ENCODE results near the gene ZEB1. TPM values are rescaled to one million over a fixed set of nuclear protein-coding genes. Genes with fewer than 3 reads are reported as not detected.

Gene ZEB1
- total and polyA plus RNA-seq, 2 of the 4 experiments (the other 2 are of a cell fraction) = 23.7 to 108 TPM

DNA sequence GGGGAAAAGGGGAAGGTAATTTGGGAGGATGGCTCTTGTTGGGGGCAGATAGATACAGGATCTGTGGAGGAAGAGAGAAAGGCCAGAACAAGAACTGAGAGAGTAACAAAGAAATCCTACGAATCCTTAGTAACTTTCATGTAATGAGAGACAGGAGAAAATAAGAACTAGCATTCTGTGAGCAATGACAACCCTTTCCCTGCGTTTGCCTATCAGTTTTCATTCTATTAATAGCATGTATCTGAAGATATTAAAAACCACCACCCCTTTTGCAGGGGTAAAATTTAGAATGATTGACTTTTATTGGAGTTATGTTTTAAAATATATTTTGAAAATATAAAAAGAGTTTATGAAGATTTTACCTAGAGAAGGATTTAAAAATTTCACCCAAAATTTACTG is 132.8 kb downstream of the ZEB1 start:
- Histone ChIP-seq H3K36me3 (ENCODE audit: control insufficient read depth, insufficient read depth, low read length) (no peaks in the 10 kb centered on the region), H4K91ac (ENCODE audit: insufficient read depth, low read depth, low read length) (no peak overlapping the region), H3K9me1 (ENCODE audit: insufficient read depth, low read length) (0 out of 2 replicates have a peak, but pooled peaks cover 3% of the 10 kb centered on the region), H3K14ac (replicated peaks; ENCODE audit: low read depth, low read length) (no peak overlapping the region), H2AK9ac (replicated peaks; ENCODE audit: low read depth, low read length, poor library complexity) (no peak overlapping the region), H3K79me1 (ENCODE audit: low read depth in 1 of 2, low read length in 2 of 2) (peaks cover 12 to 31% of the 10 kb centered on the region in 2 experiments; a peak in 3 of 4 replicates), H3K4me3 (ENCODE audit: insufficient read depth, low read depth, low read length) (no peak overlapping the region), H2BK20ac (ENCODE audit: low read depth, low read length) (no peak overlapping the region), H4K8ac (ENCODE audit: low read depth in 2 of 2, low read length in 2 of 2) (no peak overlapping the region), H3K9me3 (ENCODE audit: control insufficient read depth, insufficient read depth, low read length) (no peaks in the 10 kb centered on the region), H3K9ac (ENCODE audit: low read depth, low read length) (no peak overlapping the region), H3K56ac (ENCODE audit: extremely low read depth, insufficient read depth, low read length) (no peak overlapping the region), H2BK120ac (ENCODE audit: low read depth, low read length) (no peak overlapping the region), H3K4ac (ENCODE audit: low read depth, low read length) (no peak overlapping the region), H4K5ac (ENCODE audit: low read depth, low read length) (no peak overlapping the region; the same call in 1 of the 2 replicates), H3K23ac (ENCODE audit: low read depth, low read length) (no peak overlapping the region), H4K20me1 (ENCODE audit: insufficient read depth, low read length) (peaks cover 39% of the 10 kb centered on the region), H2BK15ac (ENCODE audit: low read depth, low read length) (no peak overlapping the region), H2AFZ (replicated peaks; ENCODE audit: low read length, poor library complexity) (no peak overlapping the region), H3K27me3 (ENCODE audit: control insufficient read depth, insufficient read depth, low read length) (no peaks in the 10 kb centered on the region), H3K4me1 (ENCODE audit: control insufficient read depth, insufficient read depth, low read length) (no peaks in the 10 kb centered on the region), H2BK5ac (ENCODE audit: low read depth, low read length, poor library complexity, severe bottlenecking) (no peak overlapping the region), H3K27ac (ENCODE audit: insufficient read depth, low read length) (no peak overlapping the region), H2AK5ac (ENCODE audit: low read depth, low read length) (no peak overlapping the region), H3K4me2 (ENCODE audit: low read depth, low read length) (no peak overlapping the region), H3K18ac (ENCODE audit: low read depth, low read length) (no peak overlapping the region)
- intact Hi-C loops (cut with micrococcal nuclease) = no loop called here
- in situ Hi-C loops (cut with MboI; ENCODE audit: low sequenced_read_pairs) = no loop called here
- DNase-seq (no peak), ATAC-seq (ENCODE audit: low read depth) (no peak)
- CTCF ChIA-PET = no interaction called here
- BruUV-seq (replicated peaks) = no TSS peak
- WGBS, 2 experiments (ENCODE audit: extremely low coverage in 2 of 2, insufficient read length in 1 of 2) = no CpG with 5 or more reads among the region's 2 CpGs
- dilution Hi-C loops (cut with HindIII; ENCODE audit: low sequenced_read_pairs, unreplicated experiment) = no loop called here
- POLR2A ChIA-PET (ENCODE audit: unreplicated experiment) = interaction anchor here (0.6 kb wide), 1 partner anchor 25 kb away, joined by 4 read pairs; no protein-coding TSS in a partner anchor
- TF ChIP-seq MXI1 (IDR thresholded peaks at IDR 0.05; ENCODE audit: borderline replicate concordance, low read depth, low read length) = no peak
- TF ChIP-seq, protein P1, sequence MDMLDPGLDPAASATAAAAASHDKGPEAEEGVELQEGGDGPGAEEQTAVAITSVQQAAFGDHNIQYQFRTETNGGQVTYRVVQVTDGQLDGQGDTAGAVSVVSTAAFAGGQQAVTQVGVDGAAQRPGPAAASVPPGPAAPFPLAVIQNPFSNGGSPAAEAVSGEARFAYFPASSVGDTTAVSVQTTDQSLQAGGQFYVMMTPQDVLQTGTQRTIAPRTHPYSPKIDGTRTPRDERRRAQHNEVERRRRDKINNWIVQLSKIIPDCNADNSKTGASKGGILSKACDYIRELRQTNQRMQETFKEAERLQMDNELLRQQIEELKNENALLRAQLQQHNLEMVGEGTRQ (IDR thresholded peaks at IDR 0.05; ENCODE audit: low read depth, low read length) = no peak
- TF ChIP-seq CHD1 (IDR thresholded peaks at IDR 0.05; ENCODE audit: low read depth, low read length) = no peak
- no peak for TF ChIP-seq SMC3 (IDR thresholded peaks at IDR 0.05; ENCODE audit: low read depth, low read length)
- no peak for TF ChIP-seq MAFK (IDR thresholded peaks at IDR 0.05; ENCODE audit: low read depth, low read length)
- no peak for TF ChIP-seq CEBPB (IDR thresholded peaks at IDR 0.05; ENCODE audit: low read depth, low read length)
- TF ChIP-seq, protein P2, sequence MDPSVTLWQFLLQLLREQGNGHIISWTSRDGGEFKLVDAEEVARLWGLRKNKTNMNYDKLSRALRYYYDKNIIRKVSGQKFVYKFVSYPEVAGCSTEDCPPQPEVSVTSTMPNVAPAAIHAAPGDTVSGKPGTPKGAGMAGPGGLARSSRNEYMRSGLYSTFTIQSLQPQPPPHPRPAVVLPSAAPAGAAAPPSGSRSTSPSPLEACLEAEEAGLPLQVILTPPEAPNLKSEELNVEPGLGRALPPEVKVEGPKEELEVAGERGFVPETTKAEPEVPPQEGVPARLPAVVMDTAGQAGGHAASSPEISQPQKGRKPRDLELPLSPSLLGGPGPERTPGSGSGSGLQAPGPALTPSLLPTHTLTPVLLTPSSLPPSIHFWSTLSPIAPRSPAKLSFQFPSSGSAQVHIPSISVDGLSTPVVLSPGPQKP (IDR thresholded peaks at IDR 0.05; ENCODE audit: borderline replicate concordance, low read depth, low read length) = no peak
- no peak for TF ChIP-seq BHLHE40 (IDR thresholded peaks at IDR 0.05; ENCODE audit: low read depth, low read length)
- TF ChIP-seq RFX5 (IDR thresholded peaks at IDR 0.05; ENCODE audit: low read depth, low read length) = no peak
- no peak for TF ChIP-seq FOS (IDR thresholded peaks at IDR 0.05; ENCODE audit: low read depth, low read length)
- no peak for TF ChIP-seq MAZ (IDR thresholded peaks at IDR 0.05; ENCODE audit: borderline replicate concordance, low read depth, low read length)
- no peak for TF ChIP-seq RAD21 (IDR thresholded peaks at IDR 0.05; ENCODE audit: low read length)
- no peak for TF ChIP-seq POLR2A (IDR thresholded peaks at IDR 0.05; ENCODE audit: low read depth, low read length)
- no peak for TF ChIP-seq NFE2L2 (IDR thresholded peaks at IDR 0.05; ENCODE audit: low read depth, low read length)
- TF ChIP-seq RCOR1 (IDR thresholded peaks at IDR 0.05; ENCODE audit: insufficient replicate concordance, low read length) = no peak
- TF ChIP-seq, protein P3, sequence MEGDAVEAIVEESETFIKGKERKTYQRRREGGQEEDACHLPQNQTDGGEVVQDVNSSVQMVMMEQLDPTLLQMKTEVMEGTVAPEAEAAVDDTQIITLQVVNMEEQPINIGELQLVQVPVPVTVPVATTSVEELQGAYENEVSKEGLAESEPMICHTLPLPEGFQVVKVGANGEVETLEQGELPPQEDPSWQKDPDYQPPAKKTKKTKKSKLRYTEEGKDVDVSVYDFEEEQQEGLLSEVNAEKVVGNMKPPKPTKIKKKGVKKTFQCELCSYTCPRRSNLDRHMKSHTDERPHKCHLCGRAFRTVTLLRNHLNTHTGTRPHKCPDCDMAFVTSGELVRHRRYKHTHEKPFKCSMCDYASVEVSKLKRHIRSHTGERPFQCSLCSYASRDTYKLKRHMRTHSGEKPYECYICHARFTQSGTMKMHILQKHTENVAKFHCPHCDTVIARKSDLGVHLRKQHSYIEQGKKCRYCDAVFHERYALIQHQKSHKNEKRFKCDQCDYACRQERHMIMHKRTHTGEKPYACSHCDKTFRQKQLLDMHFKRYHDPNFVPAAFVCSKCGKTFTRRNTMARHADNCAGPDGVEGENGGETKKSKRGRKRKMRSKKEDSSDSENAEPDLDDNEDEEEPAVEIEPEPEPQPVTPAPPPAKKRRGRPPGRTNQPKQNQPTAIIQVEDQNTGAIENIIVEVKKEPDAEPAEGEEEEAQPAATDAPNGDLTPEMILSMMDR (conservative IDR thresholded peaks at IDR 0.05; ENCODE audit: low read depth, low read length) = no peak
